ENCODE measurements around the gene GRIN1.
A peak's percentile ranks its signal among the peaks of the same experiment; 100 is the strongest.

GRIN1 gene

DNA sequence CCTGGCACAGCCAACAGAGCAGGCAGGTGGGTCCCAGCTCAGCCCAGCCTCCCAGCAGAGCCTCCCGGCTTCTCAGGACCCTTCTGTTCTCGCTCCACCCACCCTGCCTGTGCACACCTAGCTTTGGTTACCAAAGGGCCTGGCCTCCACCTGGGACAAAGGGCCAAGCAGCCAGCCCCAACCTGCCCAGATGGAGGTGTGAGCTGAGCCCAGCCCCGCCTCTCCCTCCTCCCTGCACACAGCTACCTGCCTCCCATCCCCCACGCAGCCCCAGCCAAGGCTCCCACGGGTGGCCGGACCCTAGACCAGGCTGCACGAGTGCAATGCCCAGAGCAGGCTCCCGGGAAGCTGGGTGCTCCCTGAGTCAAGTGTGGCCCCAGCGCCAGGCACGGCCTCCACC is 56.0 kb downstream of the GRIN1 start:
- Mint-ChIP-seq H3K27me3 (no peaks in the 10 kb centered on the region), H3K4me1 (peaks cover 3% of the 10 kb centered on the region), H3K9me3 (no peaks in the 10 kb centered on the region), H3K27ac (no peak overlapping the region), H3K36me3 (no peaks in the 10 kb centered on the region), H3K4me3 (no peak overlapping the region)

DNA sequence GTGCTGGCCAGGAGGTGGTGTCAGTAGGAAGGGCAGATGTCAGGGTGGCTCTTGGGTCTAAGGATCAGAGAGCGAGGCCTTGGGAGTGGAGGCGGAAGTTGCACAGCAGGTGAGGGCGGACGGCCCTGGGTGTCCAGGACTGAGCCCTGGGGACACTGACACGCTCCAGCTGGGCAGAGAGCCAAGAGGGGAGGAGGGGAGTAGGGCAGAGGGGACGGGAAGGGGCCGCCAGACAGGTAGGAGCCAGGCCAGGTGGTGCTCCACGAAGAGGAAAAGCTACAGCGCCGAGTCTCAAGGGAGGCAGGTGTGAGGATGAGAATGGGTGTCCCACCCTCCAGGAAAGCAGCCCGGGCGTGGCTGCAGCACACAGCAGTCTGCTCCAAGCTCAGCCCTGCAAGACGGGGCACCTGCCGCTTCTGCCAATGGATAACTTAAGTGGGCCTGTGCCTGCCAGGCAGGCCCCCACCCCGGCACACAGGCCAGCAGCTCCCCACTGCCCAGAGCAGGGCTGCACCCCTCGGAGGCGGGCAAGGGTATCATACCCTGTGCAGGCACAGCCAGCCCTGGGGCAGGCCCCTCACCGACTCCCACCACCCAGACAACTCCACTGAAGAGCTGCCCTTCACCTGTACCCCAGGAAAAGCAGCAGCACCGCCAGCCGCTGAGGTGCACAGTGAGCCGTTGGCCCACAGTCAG is 56.7 kb downstream of the GRIN1 start:
- Mint-ChIP-seq H3K36me3 (no peaks in the 10 kb centered on the region), H3K4me3 (no peak overlapping the region), H3K27ac (no peak overlapping the region), H3K4me1 (peaks cover 3% of the 10 kb centered on the region), H3K9me3 (no peaks in the 10 kb centered on the region), H3K27me3 (no peaks in the 10 kb centered on the region)

- Mint-ChIP-seq H3K4me3 (peak overlapping the region; percentile 23), H3K9me3 (no peaks in the 10 kb centered on the region), H3K27ac (no peak overlapping the region), H3K36me3 (no peaks in the 10 kb centered on the region), H3K27me3 (no peaks in the 10 kb centered on the region), H3K4me1 (peaks cover 14% of the 10 kb centered on the region)
Measured at GRCh38 chr9:137198051-137198901, 59.3 kb downstream of the GRIN1 start.

GRCh38 chr9:137198902-137199283 is 59.9 kb downstream of the GRIN1 start:
- Mint-ChIP-seq H3K36me3 (no peaks in the 10 kb centered on the region), H3K9me3 (no peaks in the 10 kb centered on the region), H3K27me3 (no peaks in the 10 kb centered on the region), H3K4me1 (peaks cover 15% of the 10 kb centered on the region), H3K27ac (no peak overlapping the region), H3K4me3 (no peak overlapping the region)

DNA sequence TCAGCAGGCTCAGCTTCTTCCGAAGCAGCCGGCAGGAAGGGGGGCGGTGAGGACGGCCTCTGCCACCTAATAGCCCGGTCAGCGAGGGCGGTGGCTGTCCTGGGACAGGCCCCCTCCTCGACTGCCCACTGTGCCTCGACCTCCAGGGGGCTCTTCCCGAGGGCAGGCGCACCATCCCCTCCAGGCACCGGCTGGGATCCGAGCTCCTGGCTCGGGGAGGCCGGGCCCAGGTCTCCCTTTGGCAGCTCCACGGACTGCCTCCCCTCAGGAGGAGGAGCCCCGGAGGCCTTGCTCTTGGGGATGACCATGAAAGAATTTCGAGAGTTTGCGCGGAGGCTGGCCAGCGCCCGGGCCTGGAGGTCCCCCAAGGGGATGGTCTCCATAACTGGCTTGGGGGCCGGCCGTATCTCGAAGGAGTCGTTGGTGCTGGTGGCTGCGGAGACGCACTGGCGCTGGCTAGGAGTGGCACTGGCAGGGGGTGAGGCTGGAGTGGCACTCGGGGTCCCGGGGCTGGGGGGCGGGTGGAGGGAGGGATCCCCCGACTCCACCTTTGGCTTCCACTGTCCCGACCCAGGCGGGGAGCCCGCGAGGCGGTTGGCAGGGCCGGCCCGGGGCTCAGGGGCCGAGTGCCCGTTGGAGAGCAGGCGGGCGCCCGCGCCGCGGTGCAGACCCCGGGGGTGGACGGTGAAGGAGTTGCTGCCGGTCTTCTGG is 60.6 kb downstream of the GRIN1 start:
- peak overlapping the region; percentile 83 for H3K4me3 Mint-ChIP-seq
- H3K27ac Mint-ChIP-seq: no peak overlapping the region
- no peaks in the 10 kb centered on the region for H3K36me3 Mint-ChIP-seq
- H3K27me3 Mint-ChIP-seq: no peaks in the 10 kb centered on the region
- peaks cover 21% of the 10 kb centered on the region for H3K4me1 Mint-ChIP-seq
- no peaks in the 10 kb centered on the region for H3K9me3 Mint-ChIP-seq

- peak within 1 kb of the TSS; percentile 62 for H3K27ac Mint-ChIP-seq
- peak within 1 kb of the TSS; percentile 83 for H3K4me3 Mint-ChIP-seq
- peaks cover 22% of the 10 kb centered on the region for H3K4me1 Mint-ChIP-seq
- no peaks in the 10 kb centered on the region for H3K9me3 Mint-ChIP-seq
- H3K27me3 Mint-ChIP-seq: no peaks in the 10 kb centered on the region
- no peaks in the 10 kb centered on the region for H3K36me3 Mint-ChIP-seq
Measured at GRCh38 chr9:137200311-137201204, 61.6 kb downstream of the GRIN1 start, which contains the start of gene TPRN. Gene TPRN (minus strand): TSS chr9:137200741. CDS start chr9:137200711, 30 bp downstream.

GRCh38 chr9:137201205-137201868 is 62.4 kb downstream of the GRIN1 start:
- H3K9me3 Mint-ChIP-seq: no peaks in the 10 kb centered on the region
- H3K4me1 Mint-ChIP-seq: peaks cover 23% of the 10 kb centered on the region
- no peaks in the 10 kb centered on the region for H3K36me3 Mint-ChIP-seq
- no peaks in the 10 kb centered on the region for H3K27me3 Mint-ChIP-seq
- H3K4me3 Mint-ChIP-seq: peak overlapping the region; percentile 83
- H3K27ac Mint-ChIP-seq: peak overlapping the region; percentile 62

- peak overlapping the region; percentile 11 for H3K4me3 Mint-ChIP-seq
- H3K36me3 Mint-ChIP-seq: no peaks in the 10 kb centered on the region
- no peaks in the 10 kb centered on the region for H3K9me3 Mint-ChIP-seq
- H3K27ac Mint-ChIP-seq: no peak overlapping the region
- H3K4me1 Mint-ChIP-seq: peaks cover 37% of the 10 kb centered on the region
- H3K27me3 Mint-ChIP-seq: no peaks in the 10 kb centered on the region
Measured at GRCh38 chr9:137202966-137203365, 64.0 kb downstream of the GRIN1 start.

GRCh38 chr9:137204731-137205125 is 65.8 kb downstream of the GRIN1 start:
- Mint-ChIP-seq H3K27me3 (no peaks in the 10 kb centered on the region), H3K4me3 (peak overlapping the region; percentile 93), H3K36me3 (no peaks in the 10 kb centered on the region), H3K4me1 (peaks cover 34% of the 10 kb centered on the region), H3K9me3 (no peaks in the 10 kb centered on the region), H3K27ac (peak overlapping the region; percentile 91)

DNA sequence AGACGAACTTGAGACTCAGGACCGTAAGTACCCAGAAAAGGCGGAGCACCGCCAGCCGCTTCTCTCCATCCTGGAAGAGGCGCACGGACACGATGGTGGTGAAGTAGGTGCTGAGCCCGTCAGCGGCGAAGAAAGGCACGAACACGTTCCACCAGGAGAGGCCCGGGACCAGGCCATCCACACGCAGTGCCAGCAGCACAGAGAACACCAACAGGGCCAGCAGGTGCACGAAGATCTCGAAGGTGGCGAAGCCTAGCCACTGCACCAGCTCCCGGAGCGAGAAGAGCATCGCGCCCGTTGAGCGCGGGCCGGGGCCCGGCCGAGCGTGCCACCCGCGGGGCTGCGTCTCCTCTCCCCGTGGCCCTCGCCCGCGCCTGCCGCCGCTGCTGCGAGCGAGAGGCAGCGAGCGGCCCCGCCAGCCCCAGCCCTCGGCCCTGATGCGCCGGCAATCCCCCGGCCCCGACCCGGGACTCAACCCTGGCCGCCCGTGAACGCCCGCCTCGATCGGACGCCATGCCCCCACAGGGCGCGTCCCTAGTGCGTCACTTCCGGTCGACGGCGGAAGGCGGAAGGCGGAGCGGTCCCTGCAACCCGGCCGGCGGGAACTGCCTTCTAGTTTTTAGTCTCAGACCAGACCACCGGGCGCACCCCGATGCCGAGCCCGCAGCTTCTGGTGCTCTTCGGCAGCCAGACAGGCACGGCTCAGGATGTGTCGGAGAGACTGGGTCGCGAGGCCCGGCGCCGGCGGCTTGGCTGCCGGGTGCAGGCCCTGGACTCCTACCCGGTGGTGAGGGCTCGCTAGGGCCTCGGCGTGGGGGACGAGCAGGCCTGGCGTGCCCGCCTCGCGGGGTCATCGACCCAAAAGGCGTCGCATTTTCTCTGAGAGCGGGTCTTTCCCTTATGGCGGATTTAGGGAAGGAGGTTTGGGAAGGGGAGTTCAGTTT is 66.4 kb downstream of the GRIN1 start, which contains the start of the genes NDOR1 and TMEM203:
NDOR1 (plus strand) TSS at position 575 of the 944 bp plus-strand sequence; CDS start at position 653, 78 bp downstream.
TMEM203 (minus strand) TSS at position 523 of the 944 bp plus-strand sequence; CDS start at position 289, 234 bp downstream.
- H3K36me3 Mint-ChIP-seq: no peaks in the 10 kb centered on the region
- H3K4me3 Mint-ChIP-seq: peak within 1 kb of the TSS; percentile 93
- no peaks in the 10 kb centered on the region for H3K9me3 Mint-ChIP-seq
- H3K27ac Mint-ChIP-seq: peak within 1 kb of the TSS; percentile 91
- peaks cover 34% of the 10 kb centered on the region for H3K4me1 Mint-ChIP-seq
- no peaks in the 10 kb centered on the region for H3K27me3 Mint-ChIP-seq

DNA sequence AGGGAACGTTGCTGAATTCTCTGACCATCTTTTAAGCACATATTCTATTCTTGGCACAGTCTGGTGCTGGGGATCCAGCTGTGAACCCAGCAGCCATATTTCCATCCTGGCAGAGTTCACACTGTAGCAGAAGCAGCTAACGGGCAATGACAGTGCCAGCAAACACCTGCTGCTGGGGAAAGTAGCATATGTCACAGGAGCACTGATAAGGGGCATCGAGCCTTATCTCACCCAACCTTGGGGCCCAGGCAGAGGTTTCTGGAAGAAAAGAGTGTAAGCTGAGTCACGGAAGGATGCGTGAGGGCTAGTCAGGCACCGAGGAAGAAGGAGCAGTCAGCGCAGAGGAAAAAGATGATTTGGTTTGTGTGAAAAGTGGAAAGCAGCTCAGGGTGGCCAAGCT is 67.6 kb downstream of the GRIN1 start:
- Mint-ChIP-seq H3K27ac (peak overlapping the region; percentile 88), H3K4me1 (peaks cover 30% of the 10 kb centered on the region), H3K27me3 (no peaks in the 10 kb centered on the region), H3K36me3 (peaks cover 1% of the 10 kb centered on the region), H3K4me3 (peak overlapping the region; percentile 93), H3K9me3 (no peaks in the 10 kb centered on the region)

- Mint-ChIP-seq H3K27ac (no peak overlapping the region), H3K27me3 (no peaks in the 10 kb centered on the region), H3K9me3 (no peaks in the 10 kb centered on the region), H3K4me1 (peaks cover 12% of the 10 kb centered on the region), H3K36me3 (peaks cover 1% of the 10 kb centered on the region), H3K4me3 (no peak overlapping the region)
Measured at GRCh38 chr9:137211532-137211931, 72.6 kb downstream of the GRIN1 start.

- Mint-ChIP-seq H3K27me3 (no peaks in the 10 kb centered on the region), H3K4me3 (no peak overlapping the region), H3K36me3 (peaks cover 1% of the 10 kb centered on the region), H3K9me3 (no peaks in the 10 kb centered on the region), H3K27ac (no peak overlapping the region), H3K4me1 (peaks cover 2% of the 10 kb centered on the region)
Measured at GRCh38 chr9:137212520-137212919, 73.6 kb downstream of the GRIN1 start.
